Fibroblast of lung (primary cell): Measurements from ENCODE around the gene RABGAP1L. TPM values are rescaled to one million over a fixed set of nuclear protein-coding genes. Genes with fewer than 3 reads are reported as not detected.
"Not testable (repeated sequence)": the region's sequence is repeated elsewhere in the genome, so short reads cannot be mapped to it uniquely, and the experiment has no call there.

ENCODE experiments used
- DNase-seq, 2 donors: peaks; one replicate each; pipeline versions ENCODE4 v3.0.0 to v3.0.0-alpha.2; 2010; ENCODE audit warnings: low read depth in 2 of 2
- H2AFZ ChIP-seq: 2 replicates; pipeline ENCODE4 v1.5.1; 2012; ENCODE audit warnings: low read length, control low read depth, inconsistent platforms
- H3K27ac ChIP-seq: 2 replicates; pipeline ENCODE4 v1.5.1; 2011; ENCODE audit warnings: low read length, control low read depth; ENCODE audit not compliant: insufficient read depth
- H3K27me3 ChIP-seq: 2 replicates; pipeline ENCODE4 v1.5.1; 2011; ENCODE audit warnings: mild to moderate bottlenecking, low read length; ENCODE audit not compliant: control insufficient read depth, insufficient read depth
- H3K36me3 ChIP-seq: 2 replicates; pipeline ENCODE4 v1.5.1; 2011; ENCODE audit warnings: low read length; ENCODE audit not compliant: control insufficient read depth, insufficient read depth
- H3K4me1 ChIP-seq: 2 replicates; pipeline ENCODE4 v1.5.1; 2011; ENCODE audit warnings: low read length; ENCODE audit not compliant: control insufficient read depth, insufficient read depth; ENCODE audit errors: extremely low read depth
- H3K4me2 ChIP-seq: 2 replicates; pipeline ENCODE4 v1.5.1; 2011; ENCODE audit warnings: low read length, control low read depth; ENCODE audit not compliant: insufficient read depth; ENCODE audit errors: extremely low read depth
- H3K4me3 ChIP-seq, 4 experiments: fragments of 200-600 bp in 1 of 4; sonication (generic) in 1 of 4; replicated peaks in 1 of 4; 2 replicates each; pipeline ENCODE4 v1.5.1; 2011 to 2016; ENCODE audit warnings: low read length in 4 of 4, low read depth in 3 of 4, mild to moderate bottlenecking in 3 of 4, control low read depth in 2 of 4, inconsistent platforms in 1 of 4, mixed read lengths in 1 of 4; ENCODE audit not compliant: insufficient read depth in 1 of 4; ENCODE audit errors: control extremely low read depth in 1 of 4
- H3K79me2 ChIP-seq: 2 replicates; pipeline ENCODE4 v1.5.1; 2012; ENCODE audit warnings: mild to moderate bottlenecking, low read length, inconsistent platforms; ENCODE audit not compliant: control insufficient read depth, insufficient read depth
- H3K9ac ChIP-seq: 2 replicates; pipeline ENCODE4 v1.5.1; 2011; ENCODE audit warnings: mild to moderate bottlenecking, low read length, control low read depth; ENCODE audit not compliant: insufficient read depth
- H3K9me3 ChIP-seq: 2 replicates; pipeline ENCODE4 v1.5.1; 2012; ENCODE audit warnings: low read depth, low read length; ENCODE audit not compliant: control insufficient read depth, insufficient read depth
- H4K20me1 ChIP-seq: 2 replicates; pipeline ENCODE4 v1.5.1; 2011; ENCODE audit warnings: low read length; ENCODE audit not compliant: control insufficient read depth, insufficient read depth; ENCODE audit errors: extremely low read depth
- CTCF ChIP-seq, 2 donors: IDR thresholded peaks in 1 of 2; conservative IDR thresholded peaks in 1 of 2; 1 replicate in 1 of 2; 2 replicates in 1 of 2; pipeline ENCODE4 v1.5.1; 2011 to 2012; ENCODE audit warnings: low read length in 2 of 2, control low read depth in 1 of 2, inconsistent platforms in 1 of 2, low read depth in 1 of 2, mild to moderate bottlenecking in 1 of 2
- EZH2 ChIP-seq: IDR thresholded peaks from 2 replicates; pipeline ENCODE4 v1.5.1; 2012; ENCODE audit warnings: low read length, control low read depth, mild to moderate bottlenecking; ENCODE audit errors: missing control alignments
- polyA plus RNA-seq, 2 donors: library from polyadenylated mRNA; depleted of rRNA in 1 of 2; stranded (reverse) in 1 of 2; unstranded in 1 of 2; fragments of >200 nt; gene quantifications; 2 replicates each; pipeline ENCODE4 v1.2.1, GENCODE V29; 2011 to 2012; ENCODE audit warnings: missing spikeins in 1 of 2
- total RNA-seq: library from RNA; depleted of rRNA; stranded (reverse); fragments of >200 nt; gene quantifications from 2 replicates; pipeline ENCODE4 v1.2.1, GENCODE V29; 2014

Gene RABGAP1L
- total and polyA plus RNA-seq, 2 donors (not counting 1 experiment from before 2014, with no cell fraction given), result 33.8 to 36.5 TPM

- no peak overlapping the region for H3K9ac ChIP-seq
- no peaks in the 10 kb centered on the region for H3K36me3 ChIP-seq
- no peaks in the 10 kb centered on the region for H3K4me1 ChIP-seq
- TF ChIP-seq CTCF (conservative IDR thresholded peaks at IDR 0.05 in 1 of 2, IDR thresholded peaks at IDR 0.05 in 1 of 2; ENCODE audit: low read depth in 1 of 2, low read length in 2 of 2) (no peak), EZH2 (no peak)
- no peak overlapping the region for H3K4me3 ChIP-seq
- peak; percentile 25 to 71 for DNase-seq
- no peaks in the 10 kb centered on the region for H3K79me2 ChIP-seq
- no peak overlapping the region for H3K27ac ChIP-seq
- H3K9me3 ChIP-seq, result no peaks in the 10 kb centered on the region
- no peaks in the 10 kb centered on the region for H3K27me3 ChIP-seq
- H3K4me2 ChIP-seq, result no peak overlapping the region
- no peak overlapping the region for H2AFZ ChIP-seq
- H4K20me1 ChIP-seq, result no peaks in the 10 kb centered on the region
Observed at GRCh38 chr1:174535207-174535606, 375.9 kb downstream of the RABGAP1L start.

- not testable (repeated sequence) for H3K4me3 ChIP-seq, H3K27ac ChIP-seq, H3K9ac ChIP-seq, H4K20me1 ChIP-seq, H3K4me2 ChIP-seq, H2AFZ ChIP-seq, H3K79me2 ChIP-seq, DNase-seq, H3K4me1 ChIP-seq, H3K27me3 ChIP-seq, H3K9me3 ChIP-seq, H3K36me3 ChIP-seq
Observed at GRCh38 chr1:174543421-174543820, 384.1 kb downstream of the RABGAP1L start.

GRCh38 chr1:174550296-174550695 is 391.0 kb downstream of the RABGAP1L start:
- no peak for TF ChIP-seq EZH2
- TF ChIP-seq CTCF (conservative IDR thresholded peaks at IDR 0.05 in 1 of 2, IDR thresholded peaks at IDR 0.05 in 1 of 2; ENCODE audit: low read depth in 1 of 2, low read length in 2 of 2), result no peak
- no peaks in the 10 kb centered on the region for H3K4me1 ChIP-seq
- no peak overlapping the region for H3K9ac ChIP-seq
- H2AFZ ChIP-seq, result no peak overlapping the region
- no peaks in the 10 kb centered on the region for H4K20me1 ChIP-seq
- DNase-seq, result peak in 1 of 2 donors; percentile 57
- H3K4me3 ChIP-seq, result no peak overlapping the region
- no peaks in the 10 kb centered on the region for H3K36me3 ChIP-seq
- no peak overlapping the region for H3K27ac ChIP-seq
- no peaks in the 10 kb centered on the region for H3K9me3 ChIP-seq
- H3K27me3 ChIP-seq, result no peaks in the 10 kb centered on the region
- no peaks in the 10 kb centered on the region for H3K79me2 ChIP-seq
- H3K4me2 ChIP-seq, result no peak overlapping the region
